ENCODE data around the gene TMEM59L. TPM values are rescaled to one million over a fixed set of nuclear protein-coding genes. Genes with fewer than 3 reads are reported as not detected.
"Not testable (repeated sequence)": the region's sequence is repeated elsewhere in the genome, so short reads cannot be mapped to it uniquely, and the experiment has no call there.

The TMEM59L gene
- total and polyA plus RNA-seq, 2 donors (not counting 1 experiment from before 2014, with no cell fraction given): not detected

- Histone ChIP-seq H3K27me3 (replicated peaks in 1 of 4; ENCODE audit: control extremely low read depth in 1 of 4, control insufficient read depth in 3 of 4, insufficient read depth in 4 of 4, low read length in 3 of 4) (peaks cover 0 to 61% (median 21%) of the 10 kb centered on the region in 4 experiments), H4K20me1 (ENCODE audit: control insufficient read depth, insufficient read depth, low read length, poor library complexity, severe bottlenecking) (no peaks in the 10 kb centered on the region), H3K36me3 (replicated peaks in 1 of 2; ENCODE audit: control extremely low read depth in 1 of 2, control insufficient read depth in 1 of 2, extremely low read depth in 1 of 2, insufficient read depth in 2 of 2, low read length in 1 of 2) (no peaks in the 10 kb centered on the region), H3K9ac (ENCODE audit: low read length) (no peak overlapping the region), H2AFZ (ENCODE audit: insufficient read depth, low read depth, low read length, poor library complexity, severe bottlenecking) (no peak overlapping the region), H3K9me3 (ENCODE audit: control extremely low read depth in 1 of 3, control insufficient read depth in 2 of 3, insufficient read depth in 1 of 3, low read length in 2 of 3) (no peaks in the 10 kb centered on the region), H3K4me2 (replicated peaks; ENCODE audit: low read depth, low read length, poor library complexity, severe bottlenecking) (no peak overlapping the region), H3K4me1 (ENCODE audit: control insufficient read depth in 2 of 2, insufficient read depth in 2 of 2, low read length in 2 of 2) (peaks cover 13 to 26% of the 10 kb centered on the region in 2 donors), H3K79me2 (ENCODE audit: control insufficient read depth, insufficient read depth, low read length) (no peaks in the 10 kb centered on the region), H3K4me3 (ENCODE audit: control extremely low read depth in 1 of 5, extremely low read depth in 1 of 5, insufficient read depth in 1 of 5, low read depth in 2 of 5, low read length in 4 of 5) (no peak overlapping the region), H3K27ac (ENCODE audit: low read length in 2 of 2) (no peak overlapping the region)
- Mint-ChIP-seq H3K4me3 (no peak overlapping the region), H3K9me3 (ENCODE audit: insufficient read depth) (no peaks in the 10 kb centered on the region), H3K27ac (no peak overlapping the region), H3K27me3 (peaks cover 28% of the 10 kb centered on the region), H3K4me1 (peaks cover 17% of the 10 kb centered on the region)
- ChIA-PET CTCF (no interaction called here), POLR2A (interaction anchor here (1.3 kb wide), 1 partner anchor 10 kb away, joined by 3 read pairs; the partner anchor contains the start of gene REX1BD)
- intact Hi-C loops (cut with micrococcal nuclease): no loop called here
- 91% methylated on average over 19 of the region's 20 CpGs for WGBS (ENCODE audit: insufficient coverage)
- ATAC-seq (ENCODE audit: low read depth) (no peak), DNase-seq (no peak)
- TF ChIP-seq EZH2 (IDR thresholded peaks at IDR 0.05; ENCODE audit: borderline replicate concordance, insufficient read depth, low read depth, low read length, poor library complexity, severe bottlenecking) (no peak), CTCF (IDR thresholded peaks at IDR 0.05) (no peak)
Observed at GRCh38 chr19:18599485-18599884, 13.2 kb upstream of the TMEM59L start.

- H3K79me2 ChIP-seq (ENCODE audit: control insufficient read depth, insufficient read depth, low read length); POLR2A ChIA-PET; CTCF ChIA-PET; DNase-seq; H3K9me3 ChIP-seq (ENCODE audit: control extremely low read depth in 1 of 3, control insufficient read depth in 2 of 3, insufficient read depth in 1 of 3, low read length in 2 of 3); ATAC-seq (ENCODE audit: low read depth); H3K4me3 Mint-ChIP-seq; intact Hi-C loops (cut with micrococcal nuclease); H3K27ac ChIP-seq (ENCODE audit: low read length in 2 of 2); H3K27ac Mint-ChIP-seq; H4K20me1 ChIP-seq (ENCODE audit: control insufficient read depth, insufficient read depth, low read length, poor library complexity, severe bottlenecking); H3K9ac ChIP-seq (ENCODE audit: low read length); H3K4me2 ChIP-seq (replicated peaks; ENCODE audit: low read depth, low read length, poor library complexity, severe bottlenecking); H3K4me3 ChIP-seq (ENCODE audit: control extremely low read depth in 1 of 5, extremely low read depth in 1 of 5, insufficient read depth in 1 of 5, low read depth in 2 of 5, low read length in 4 of 5); H3K9me3 Mint-ChIP-seq (ENCODE audit: insufficient read depth); H3K36me3 ChIP-seq (replicated peaks in 1 of 2; ENCODE audit: control extremely low read depth in 1 of 2, control insufficient read depth in 1 of 2, extremely low read depth in 1 of 2, insufficient read depth in 2 of 2, low read length in 1 of 2); H2AFZ ChIP-seq (ENCODE audit: insufficient read depth, low read depth, low read length, poor library complexity, severe bottlenecking): not testable (repeated sequence)
- Mint-ChIP-seq H3K27me3 (peaks cover 38% of the 10 kb centered on the region), H3K4me1 (peaks cover 16% of the 10 kb centered on the region)
- whole genome bisulfite sequencing (ENCODE audit: insufficient coverage): 97% methylated on average over 9 of the region's 15 CpGs
- Histone ChIP-seq H3K27me3 (replicated peaks in 1 of 4; ENCODE audit: control extremely low read depth in 1 of 4, control insufficient read depth in 3 of 4, insufficient read depth in 4 of 4, low read length in 3 of 4) (peaks cover 0 to 70% (median 27%) of the 10 kb centered on the region in 4 experiments), H3K4me1 (ENCODE audit: control insufficient read depth in 2 of 2, insufficient read depth in 2 of 2, low read length in 2 of 2) (peaks cover 9 to 22% of the 10 kb centered on the region in 2 donors)
Observed at GRCh38 chr19:18600692-18601397, 11.8 kb upstream of the TMEM59L start.
